ENCODE data around the gene NUDT21.
"Not testable (repeated sequence)": the region's sequence is repeated elsewhere in the genome, so short reads cannot be mapped to it uniquely, and the experiment has no call there.

NUDT21 gene

DNA sequence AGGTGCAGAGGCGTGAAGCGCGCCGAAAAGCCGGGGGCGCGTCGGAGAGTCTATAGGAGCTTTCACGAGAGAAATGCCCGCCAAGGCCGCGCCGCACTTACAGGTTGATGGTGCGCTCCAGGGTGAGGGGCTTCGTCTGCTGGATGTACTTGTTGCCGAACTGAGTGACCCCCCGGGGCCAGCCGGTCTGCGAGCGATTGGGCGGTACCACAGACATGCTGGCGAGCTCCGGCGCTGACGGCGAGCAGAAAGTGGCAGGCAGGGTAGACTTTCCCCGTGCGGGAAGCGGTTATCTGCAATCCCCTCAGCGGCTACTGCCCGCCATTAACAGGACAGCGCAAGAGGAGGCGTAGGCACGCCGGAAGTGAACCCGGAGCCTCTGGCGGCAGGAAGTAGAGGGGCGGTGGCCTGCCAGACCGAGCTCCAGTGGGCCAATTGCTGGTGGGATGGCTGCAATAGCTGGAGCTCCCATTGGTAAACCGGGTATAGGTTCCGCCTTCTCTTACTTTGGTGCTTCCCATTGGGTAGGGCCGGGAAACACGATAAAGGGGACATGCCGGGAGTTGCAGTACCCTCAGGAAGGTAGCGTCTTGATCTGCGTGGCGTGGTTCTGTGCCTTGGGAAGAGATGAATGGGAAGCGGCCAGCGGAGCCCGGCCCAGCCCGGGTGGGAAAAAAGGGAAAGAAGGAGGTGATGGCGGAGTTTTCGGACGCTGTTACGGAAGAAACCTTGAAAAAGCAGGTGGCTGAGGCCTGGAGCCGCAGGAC lies at the start of gene NUDT21, which contains the start of gene OGFOD1:
NUDT21 (minus strand) TSS at position 347 of the 767 bp plus-strand sequence; CDS start at position 217, 130 bp downstream.
OGFOD1 (plus strand) TSS at position 569 of the 767 bp plus-strand sequence; CDS start at position 628, 59 bp downstream.
- DNase-seq, result peak; percentile 82

DNA sequence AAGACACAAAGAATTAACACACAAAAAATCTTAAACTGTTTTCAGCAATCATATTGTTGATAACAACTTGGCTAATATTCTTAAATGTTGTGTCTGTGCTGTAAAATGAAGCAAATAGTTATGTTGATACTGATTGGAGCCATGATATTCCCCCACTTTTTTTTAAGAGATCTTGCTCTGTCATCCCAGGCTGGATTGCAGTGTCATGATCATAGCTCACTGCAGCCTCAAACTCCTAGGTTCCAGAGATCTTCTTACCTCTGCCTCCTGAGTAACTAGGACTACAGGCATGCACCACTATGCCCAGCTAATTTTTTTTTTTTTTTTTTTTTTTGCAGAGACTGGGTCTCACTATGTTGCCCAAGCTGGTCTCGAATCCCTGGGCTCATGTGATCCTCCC lies 42.7 kb upstream of the NUDT21 start:
- DNase-seq, result no peak

DNA sequence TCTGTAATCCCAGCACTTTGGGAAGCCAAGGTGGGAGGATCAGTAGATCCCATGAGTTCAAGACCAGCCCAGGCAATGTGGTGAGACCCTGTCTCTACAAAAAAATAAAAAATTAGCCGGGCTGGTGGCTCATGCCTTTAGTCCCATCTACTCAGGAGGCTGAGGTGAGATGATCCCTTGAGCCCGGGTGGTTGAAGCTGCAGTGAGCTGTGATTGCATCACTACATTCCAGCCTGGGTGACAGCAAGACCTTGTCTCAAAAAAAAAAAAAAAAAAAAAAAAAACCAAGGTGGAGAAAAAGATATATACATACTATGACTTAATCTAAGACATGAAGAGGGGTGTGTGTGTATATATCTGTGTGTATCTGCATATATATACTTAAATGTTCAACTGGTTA lies 42.0 kb upstream of the NUDT21 start:
- DNase-seq, result no peak

- DNase-seq, result no peak
Observed at GRCh38 chr16:56491657-56492261, 40.6 kb upstream of the NUDT21 start.

- DNase-seq, result not testable (repeated sequence)
Observed at GRCh38 chr16:56488868-56489267, 37.7 kb upstream of the NUDT21 start.

DNA sequence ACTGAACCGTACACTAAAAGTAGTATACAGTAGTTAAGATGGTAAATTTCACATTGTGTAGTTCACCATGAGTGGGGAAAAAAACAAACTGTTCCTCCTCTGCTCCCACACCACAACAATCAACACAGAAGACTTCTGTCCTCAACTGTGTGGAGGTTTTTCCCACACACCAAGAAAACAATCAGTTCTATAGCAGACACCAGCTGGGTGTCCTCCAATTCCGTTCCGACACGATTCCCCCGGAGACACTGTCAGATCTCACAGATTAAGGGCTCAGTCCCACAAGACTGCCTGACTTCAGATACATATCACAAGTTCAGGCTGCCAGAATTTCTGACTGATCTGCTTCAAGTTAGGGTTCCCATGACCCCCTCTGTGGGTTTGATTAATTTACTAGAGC lies 36.9 kb upstream of the NUDT21 start:
- DNase-seq, result no peak

DNA sequence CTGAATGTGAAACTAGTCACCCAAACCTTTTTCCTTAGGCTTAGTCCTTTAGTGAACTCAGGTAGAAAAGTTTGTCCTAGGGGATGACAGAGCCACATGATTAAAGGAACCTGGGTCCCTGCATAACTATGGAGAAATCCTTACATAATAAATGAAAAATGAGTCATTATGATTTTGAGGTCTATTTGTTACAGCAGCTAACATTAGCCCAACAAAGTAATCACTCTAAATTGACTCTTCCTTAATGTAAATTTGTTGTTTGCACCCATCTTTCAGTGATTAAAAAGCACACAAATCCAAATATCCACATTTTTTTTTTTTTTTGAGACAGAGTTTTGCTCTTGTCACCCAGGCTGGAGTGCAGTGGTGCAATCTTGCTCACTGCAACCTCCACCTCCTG lies 32.3 kb upstream of the NUDT21 start:
- DNase-seq, result no peak

GRCh38 chr16:56482683-56483236 lies 31.6 kb upstream of the NUDT21 start:
- DNase-seq, result no peak

DNA sequence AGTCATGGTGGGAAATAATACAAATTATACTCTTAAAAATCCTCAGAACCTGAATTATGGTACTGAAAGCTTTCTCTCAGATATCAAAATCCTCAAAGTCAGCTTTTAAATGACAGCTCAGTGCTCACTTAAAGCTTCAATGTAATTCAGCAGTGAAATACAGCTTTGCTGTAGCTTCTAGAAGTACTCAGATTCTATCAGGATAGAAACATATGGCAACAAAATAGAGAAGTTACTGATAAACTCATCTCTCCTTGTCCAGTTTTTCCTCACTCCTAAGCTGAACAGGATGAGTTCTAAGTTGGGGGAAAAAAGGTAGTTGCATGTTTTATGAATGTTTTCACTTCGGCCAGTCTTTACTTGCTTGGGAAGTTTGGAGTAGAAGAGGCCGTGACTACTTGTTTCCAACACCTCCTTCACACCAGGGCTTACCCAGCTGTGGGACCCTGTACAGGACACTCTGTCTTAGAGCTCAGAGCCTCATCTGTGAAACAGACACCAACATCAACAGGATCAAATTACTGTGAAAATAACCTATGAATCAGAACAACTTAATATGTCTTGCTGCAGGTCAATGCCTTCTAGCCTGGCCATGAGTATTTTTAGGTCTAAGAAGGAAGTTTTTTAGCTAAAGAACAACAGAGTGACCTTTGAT lies 30.5 kb upstream of the NUDT21 start:
- DNase-seq, result no peak

DNA sequence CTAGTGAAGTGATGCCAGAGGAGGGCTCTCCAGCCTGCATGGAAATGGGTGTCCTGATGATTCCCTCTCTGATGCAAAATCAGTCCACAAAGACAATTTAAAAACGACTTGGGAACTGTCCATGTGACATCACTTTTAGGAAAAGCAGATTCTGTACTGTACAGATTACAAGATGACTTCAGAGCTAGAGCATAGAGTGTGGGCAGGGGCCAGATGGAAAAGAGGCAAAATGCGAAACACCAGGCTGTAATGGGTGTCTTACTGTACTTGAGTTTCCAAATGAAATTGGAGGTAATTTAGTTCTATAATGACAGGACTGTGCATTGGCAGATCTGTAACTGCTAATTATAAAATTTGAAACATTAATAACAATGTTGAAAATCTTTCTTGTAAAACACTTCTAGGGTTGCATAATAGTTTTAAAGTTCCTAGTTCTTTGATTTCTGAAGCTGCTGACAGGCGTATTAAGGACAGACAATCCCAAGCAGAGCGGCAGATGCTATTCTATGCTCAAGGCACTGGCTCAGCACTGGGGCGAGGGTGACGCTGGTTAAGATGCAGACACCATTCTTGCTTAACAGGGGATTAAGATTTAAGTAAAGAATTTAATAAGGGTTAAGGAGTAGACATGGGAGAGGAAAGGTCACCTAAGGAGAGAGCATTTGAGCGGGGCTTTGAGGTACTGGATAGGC lies 29.8 kb upstream of the NUDT21 start:
- DNase-seq, result no peak

DNA sequence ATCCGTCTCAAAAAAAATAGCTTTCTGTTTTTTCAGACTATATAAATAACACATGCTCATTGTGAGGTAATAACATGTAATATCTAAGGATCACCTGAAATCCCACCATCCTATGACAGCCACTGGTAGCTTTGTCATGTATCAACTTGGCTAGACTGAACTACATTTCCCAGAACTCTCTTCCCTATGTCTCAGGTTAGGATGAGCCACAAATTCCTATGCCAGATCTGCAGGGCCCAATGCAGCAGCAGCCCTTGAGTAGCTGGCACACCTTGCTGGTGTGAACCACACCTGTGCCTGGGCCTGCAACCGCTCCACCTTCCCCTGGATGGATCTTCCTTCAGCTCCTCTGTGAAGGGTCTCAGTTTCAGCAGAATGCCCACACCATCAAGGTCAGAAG lies 28.3 kb upstream of the NUDT21 start:
- DNase-seq, result no peak

- no peak for DNase-seq
Observed at GRCh38 chr16:56478281-56479049, 27.3 kb upstream of the NUDT21 start.

DNA sequence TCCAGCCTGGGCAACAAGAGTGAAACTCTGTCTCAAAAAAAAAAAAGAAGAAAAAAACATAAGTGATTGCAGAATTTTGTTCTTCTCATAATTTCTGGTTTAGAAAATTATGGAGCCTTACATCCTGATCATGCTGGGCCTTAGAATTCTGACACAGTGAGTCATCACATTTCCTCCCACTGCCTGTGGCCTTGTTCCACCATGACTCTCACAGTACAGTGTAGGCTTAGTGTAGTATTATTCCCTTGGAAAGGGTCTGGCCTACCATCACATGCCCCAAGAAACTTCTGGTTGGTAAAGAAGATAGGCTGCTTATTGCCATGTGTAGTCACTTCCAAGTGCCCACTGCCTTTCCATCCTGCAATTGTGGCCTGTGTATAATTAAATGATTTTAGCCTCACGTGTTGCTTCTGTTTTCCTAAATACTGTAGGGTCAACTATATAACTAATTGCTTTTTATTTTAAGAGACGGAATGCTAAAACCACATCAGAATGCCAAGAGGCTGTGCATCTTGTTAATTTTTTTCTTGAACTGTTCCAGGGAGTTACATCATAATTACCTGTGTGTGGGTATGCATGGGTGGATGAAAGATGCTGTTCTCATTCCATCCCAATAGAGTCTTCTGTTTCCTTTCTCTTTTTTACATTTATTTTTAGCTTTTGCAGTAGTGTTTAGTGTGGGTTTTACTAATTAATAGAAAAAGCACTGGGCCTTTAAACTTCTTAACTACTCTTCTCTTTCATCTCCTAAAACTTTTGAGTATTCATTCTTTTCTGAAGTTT lies 26.2 kb upstream of the NUDT21 start:
- no peak for DNase-seq

- no peak for DNase-seq
Observed at GRCh38 chr16:56475201-56475600, 24.1 kb upstream of the NUDT21 start.

GRCh38 chr16:56470666-56471065 lies 19.5 kb upstream of the NUDT21 start:
- DNase-seq, result no peak

DNA sequence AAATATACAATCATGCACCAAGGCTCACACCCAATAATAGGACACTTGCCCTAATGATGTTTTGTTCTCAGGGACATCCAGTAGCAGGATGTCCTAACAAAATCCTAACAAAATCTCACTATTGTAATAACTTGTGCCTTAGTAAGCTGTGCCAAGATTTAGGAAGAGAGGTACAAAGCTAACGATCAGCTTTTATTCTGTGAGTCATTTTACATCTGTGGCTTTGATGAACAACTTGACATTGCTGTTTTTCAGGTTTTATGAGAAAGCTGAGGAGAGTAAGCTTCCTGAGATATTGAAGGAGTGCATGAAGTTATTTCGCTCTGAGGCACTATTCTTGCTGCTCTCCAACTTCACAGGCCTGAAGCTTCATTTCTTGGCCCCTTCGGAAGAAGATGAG lies 19.1 kb upstream of the NUDT21 start:
- DNase-seq, result no peak

- no peak for DNase-seq
Observed at GRCh38 chr16:56469748-56470147, 18.6 kb upstream of the NUDT21 start.

DNA sequence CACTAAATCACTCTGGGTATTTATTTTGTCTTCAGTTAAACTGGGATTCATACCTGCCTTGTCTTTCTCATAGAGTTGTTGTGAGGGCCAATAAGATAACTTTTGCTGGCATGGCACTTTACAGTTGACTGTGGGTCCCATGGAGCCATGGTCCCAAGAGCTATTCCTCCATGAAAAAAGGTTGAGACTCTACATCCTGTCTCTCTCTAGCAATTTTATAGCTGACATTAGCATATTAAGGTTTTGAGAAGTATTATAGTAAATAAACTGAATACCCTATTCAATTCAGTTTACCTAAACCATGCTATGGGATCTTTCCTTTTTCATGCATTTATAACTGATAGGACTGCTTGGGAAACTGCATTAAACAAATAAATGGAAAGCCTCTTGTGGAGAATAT lies 17.7 kb upstream of the NUDT21 start:
- DNase-seq, result no peak

DNA sequence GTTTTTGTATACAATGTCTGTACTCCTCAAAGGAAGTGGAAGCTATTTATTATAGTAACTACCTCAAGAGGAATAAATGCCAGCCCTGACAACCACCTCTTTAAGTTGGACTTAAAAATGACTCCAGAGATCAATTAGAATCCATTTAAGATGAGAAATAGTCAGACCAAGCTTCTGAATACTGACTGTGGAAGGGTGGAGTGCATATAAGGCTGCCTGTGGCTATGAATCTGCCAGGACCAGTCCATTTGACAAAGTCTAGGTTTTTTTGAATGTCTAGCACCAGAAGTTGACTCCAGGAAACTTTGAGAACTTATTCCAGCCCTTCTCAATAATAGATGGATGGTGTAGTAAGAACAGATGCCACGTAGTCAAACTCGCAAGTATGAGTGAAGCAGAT lies 15.2 kb upstream of the NUDT21 start:
- no peak for DNase-seq

DNA sequence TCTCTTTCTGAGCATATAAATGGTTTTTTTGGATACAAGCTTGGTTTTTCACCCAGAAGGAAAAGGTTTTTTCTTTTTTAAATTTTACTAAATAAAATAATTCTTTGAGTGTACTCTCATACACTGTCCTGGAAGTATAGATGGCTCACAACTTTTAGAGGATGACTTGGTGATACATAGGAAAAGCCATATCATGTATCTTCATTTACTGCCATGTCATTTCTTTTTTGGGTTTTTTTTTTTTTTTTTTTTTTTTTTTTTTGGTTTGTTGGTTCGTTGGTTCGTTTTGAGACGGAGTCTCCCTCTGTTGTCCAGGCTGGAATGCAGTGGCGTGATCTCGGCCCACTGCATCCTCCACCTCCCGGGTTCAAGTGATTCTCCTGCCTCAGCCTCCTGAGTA lies 12.0 kb upstream of the NUDT21 start:
- no peak for DNase-seq

GRCh38 chr16:56462064-56462796 lies 11.1 kb upstream of the NUDT21 start:
- DNase-seq, result no peak
